B cell (primary cell): ENCODE measurements around the gene NINL.

ENCODE experiments used
- CTCF ChIP-seq: fragments of 200-600 bp; IDR thresholded peaks from one replicate; pipeline ENCODE4 v1.8.0; 2022; ENCODE audit warnings: antibody characterized with exemption, mild to moderate bottlenecking
- EZH2 ChIP-seq: IDR thresholded peaks from 2 replicates; pipeline ENCODE4 v1.6.1; 2012; ENCODE audit warnings: borderline replicate concordance, low read depth, mild to moderate bottlenecking, moderate library complexity, low read length; ENCODE audit not compliant: insufficient read depth, poor library complexity, severe bottlenecking

- TF ChIP-seq CTCF = no peak
- no peak for TF ChIP-seq EZH2
Observed at GRCh38 chr20:25484224-25484846, 101.0 kb downstream of the NINL start.
